H9 (cell line): ENCODE results near the gene SLC4A1. TPM values are rescaled to one million over a fixed set of nuclear protein-coding genes. Genes with fewer than 3 reads are reported as not detected.

Source experiments
- DNase-seq: peaks from one replicate; pipeline ENCODE4 v3.0.0-alpha.2; 2017
- H2AFZ ChIP-seq: one replicate; pipeline ENCODE4 v1.6.1; 2013; ENCODE audit warnings: mild to moderate bottlenecking, low read length, control low read depth, moderate library complexity
- H2AK5ac ChIP-seq: 2 replicates; pipeline ENCODE4 v1.6.1; 2013; ENCODE audit warnings: low read length, control low read depth, mixed read lengths; ENCODE audit not compliant: insufficient read length
- H2BK120ac ChIP-seq: one replicate; pipeline ENCODE4 v1.6.1; 2013; ENCODE audit warnings: low read depth, mild to moderate bottlenecking, low read length, control low read depth, inconsistent platforms; ENCODE audit not compliant: poor library complexity, severe bottlenecking
- H2BK12ac ChIP-seq: 2 replicates; pipeline ENCODE4 v1.6.1; 2013; ENCODE audit warnings: low read length, control low read depth, mixed read lengths, low read depth; ENCODE audit not compliant: insufficient read length
- H2BK15ac ChIP-seq: 2 replicates; pipeline ENCODE4 v1.6.1; 2013; ENCODE audit warnings: low read depth, low read length, control low read depth
- H2BK20ac ChIP-seq: one replicate; pipeline ENCODE4 v1.6.1; 2013; ENCODE audit warnings: low read depth, mild to moderate bottlenecking, low read length, control low read depth, inconsistent platforms; ENCODE audit not compliant: poor library complexity, severe bottlenecking
- H2BK5ac ChIP-seq: 2 replicates; pipeline ENCODE4 v1.6.1; 2013; ENCODE audit warnings: low read length, control low read depth, mixed read lengths; ENCODE audit not compliant: insufficient read length
- H3K14ac ChIP-seq: 2 replicates; pipeline ENCODE4 v1.6.1; 2013; ENCODE audit warnings: low read length, control low read depth; ENCODE audit not compliant: insufficient read depth
- H3K18ac ChIP-seq: 2 replicates; pipeline ENCODE4 v1.6.1; 2013; ENCODE audit warnings: low read depth, mild to moderate bottlenecking, mixed read lengths, low read length, control low read depth; ENCODE audit not compliant: insufficient read length
- H3K23ac ChIP-seq: 2 replicates; pipeline ENCODE4 v1.6.1; 2013; ENCODE audit warnings: low read length, control low read depth, mixed read lengths, low read depth; ENCODE audit not compliant: insufficient read length
- H3K23me2 ChIP-seq: 2 replicates; pipeline ENCODE4 v1.6.1; 2013; ENCODE audit warnings: low read depth, mild to moderate bottlenecking, mixed read lengths, low read length, control low read depth; ENCODE audit not compliant: insufficient read length, poor library complexity, severe bottlenecking
- H3K27ac ChIP-seq: 2 replicates; pipeline ENCODE4 v1.5.1; 2013; ENCODE audit warnings: low read length, control low read depth, mixed read lengths, low read depth; ENCODE audit not compliant: insufficient read length
- H3K27me3 ChIP-seq: 2 replicates; pipeline ENCODE4 v1.6.1; 2013; ENCODE audit warnings: low read length, control low read depth, inconsistent platforms; ENCODE audit not compliant: insufficient read depth
- H3K4ac ChIP-seq: 2 replicates; pipeline ENCODE4 v1.6.1; 2013; ENCODE audit warnings: low read depth, mild to moderate bottlenecking, control low read depth, inconsistent platforms, low read length, moderate library complexity
- H3K4me1 ChIP-seq: 2 replicates; pipeline ENCODE4 v1.6.1; 2013; ENCODE audit warnings: low read length, control low read depth, inconsistent platforms; ENCODE audit not compliant: insufficient read depth
- H3K4me2 ChIP-seq: 2 replicates; pipeline ENCODE4 v1.6.1; 2013; ENCODE audit warnings: low read length, control low read depth, mixed read lengths; ENCODE audit not compliant: insufficient read length, insufficient read depth
- H3K56ac ChIP-seq: 2 replicates; pipeline ENCODE4 v1.6.1; 2013; ENCODE audit warnings: low read depth, mild to moderate bottlenecking, mixed read lengths, low read length, control low read depth; ENCODE audit not compliant: insufficient read length
- H3K79me1 ChIP-seq: 2 replicates; pipeline ENCODE4 v1.6.1; 2013; ENCODE audit warnings: low read depth, mild to moderate bottlenecking, moderate library complexity, low read length, control low read depth, inconsistent platforms; ENCODE audit not compliant: insufficient read depth, poor library complexity, severe bottlenecking
- H3K79me2 ChIP-seq: 2 replicates; pipeline ENCODE4 v1.6.1; 2013; ENCODE audit warnings: low read length, control low read depth, inconsistent platforms; ENCODE audit not compliant: insufficient read depth
- H3K9ac ChIP-seq: 2 replicates; pipeline ENCODE4 v1.6.1; 2013; ENCODE audit warnings: low read length, control low read depth, mixed read lengths; ENCODE audit not compliant: insufficient read length; ENCODE audit errors: extremely low read depth
- H3K9me3 ChIP-seq: one replicate; pipeline ENCODE4 v1.6.1; 2013; ENCODE audit warnings: low read depth, low read length, inconsistent platforms; ENCODE audit not compliant: control insufficient read depth
- H3T11ph ChIP-seq: one replicate; pipeline ENCODE4 v1.6.1; 2013; ENCODE audit warnings: mild to moderate bottlenecking, low read length, control low read depth, inconsistent platforms
- H4K20me1 ChIP-seq: one replicate; pipeline ENCODE4 v1.6.1; 2013; ENCODE audit not compliant: control insufficient read depth, insufficient read length, insufficient read depth
- H4K5ac ChIP-seq: 2 replicates; pipeline ENCODE4 v1.6.1; 2013; ENCODE audit warnings: low read depth, mild to moderate bottlenecking, mixed read lengths, low read length, control low read depth; ENCODE audit not compliant: insufficient read length
- H4K8ac ChIP-seq: replicated peaks from 2 replicates; pipeline ENCODE4 v1.6.1; 2013; ENCODE audit warnings: low read length, control low read depth, mixed read lengths, low read depth; ENCODE audit not compliant: insufficient read length
- H4K91ac ChIP-seq: 2 replicates; pipeline ENCODE4 v1.6.1; 2013; ENCODE audit warnings: low read depth, mild to moderate bottlenecking, moderate library complexity, mixed read lengths, low read length, control low read depth; ENCODE audit not compliant: insufficient read length
- H3K27ac Mint-ChIP-seq, 3 experiments: 2 replicates in 2 of 3; 3 replicates in 1 of 3; pipeline ENCODE4 v1.8.0; 2020 to 2021; ENCODE audit warnings: mixed read lengths in 3 of 3, mild to moderate bottlenecking in 1 of 3, moderate library complexity in 1 of 3
- H3K27me3 Mint-ChIP-seq: 2 replicates; pipeline ENCODE4 v1.8.0; 2021; ENCODE audit warnings: low read depth, mild to moderate bottlenecking, moderate library complexity, mixed read lengths
- H3K36me3 Mint-ChIP-seq, 3 experiments: 2 replicates in 2 of 3; 3 replicates in 1 of 3; pipeline ENCODE4 v1.8.0; 2020 to 2021; ENCODE audit warnings: low read depth in 3 of 3, mixed read lengths in 3 of 3; ENCODE audit not compliant: insufficient read depth in 1 of 3
- H3K4me1 Mint-ChIP-seq, 2 experiments: 2 replicates each; pipeline ENCODE4 v1.8.0; 2020; ENCODE audit warnings: mixed read lengths in 2 of 2
- H3K4me3 Mint-ChIP-seq, 2 experiments: 2 replicates in 1 of 2; 3 replicates in 1 of 2; pipeline ENCODE4 v1.8.0; 2020 to 2021; ENCODE audit warnings: mild to moderate bottlenecking in 2 of 2, mixed read lengths in 2 of 2, moderate library complexity in 1 of 2
- H3K9me3 Mint-ChIP-seq, 2 experiments: 2 replicates in 1 of 2; 3 replicates in 1 of 2; pipeline ENCODE4 v1.8.0; 2020; ENCODE audit warnings: mild to moderate bottlenecking in 2 of 2, mixed read lengths in 2 of 2, moderate library complexity in 1 of 2
- CTCF ChIP-seq: fragments of 200-600 bp; sonication (generic); conservative IDR thresholded peaks from 3 replicates; pipeline ENCODE4 v1.8.0; 2021; ENCODE audit warnings: antibody characterized with exemption, mild to moderate bottlenecking
- WGBS: extraction: QIAGEN DNeasy Blood & Tissue Kit; methylation state at CpG from one replicate; pipeline ENCODE4 v1.1.7; 2013; ENCODE audit warnings: missing lambda C conversion rate, low lambda C conversion rate, mixed read lengths; ENCODE audit not compliant: insufficient read length; ENCODE audit errors: extremely low coverage; 5-methylcytosine and 5-hydroxymethylcytosine counted together
- total RNA-seq: library from RNA; stranded (reverse); gene quantifications from 2 replicates; pipeline ENCODE4 v1.2.1, GENCODE V29; 2021

Gene SLC4A1
- total RNA-seq, 1 experiment from 2014 or later, result not detected

- Histone ChIP-seq H2AFZ (no peak overlapping the region), H4K91ac (no peak overlapping the region), H2BK20ac (no peak overlapping the region), H3K27ac (no peak overlapping the region), H2AK5ac (no peak overlapping the region), H3K9ac (no peak overlapping the region), H2BK12ac (no peak overlapping the region), H2BK120ac (no peak overlapping the region), H3T11ph (no peak overlapping the region), H3K9me3 (no peaks in the 10 kb centered on the region), H3K23me2 (peaks cover 2% of the 10 kb centered on the region), H3K18ac (no peak overlapping the region), H2BK5ac (no peak overlapping the region), H3K4me2 (no peak overlapping the region), H3K4me1 (0 out of 2 replicates have a peak, but pooled peaks cover 3% of the 10 kb centered on the region), H3K4ac (no peak overlapping the region), H4K20me1 (no peaks in the 10 kb centered on the region), H3K56ac (no peak overlapping the region), H3K79me2 (peaks cover 3% of the 10 kb centered on the region; the same call in 1 of the 2 replicates), H4K5ac (no peak overlapping the region), H3K14ac (no peak overlapping the region), H3K23ac (no peak overlapping the region), H2BK15ac (no peak overlapping the region), H4K8ac (no peak overlapping the region), H3K27me3 (no peaks in the 10 kb centered on the region), H3K79me1 (peaks cover 6% of the 10 kb centered on the region)
- TF ChIP-seq CTCF, result no peak
- Mint-ChIP-seq H3K27ac (peak overlapping the region in 1 of 3 experiments; percentile 92; a peak in 2 of 7 replicates), H3K36me3 (peaks cover 42 to 91% (median 85%) of the 10 kb centered on the region in 3 experiments), H3K4me3 (peak overlapping the region in 1 of 2 experiments; percentile 9; a peak in 1 of 5 replicates), H3K4me1 (peaks cover 11 to 28% of the 10 kb centered on the region in 2 experiments), H3K9me3 (no peaks in the 10 kb centered on the region), H3K27me3 (no peaks in the 10 kb centered on the region)
- no peak for DNase-seq
- WGBS, result no CpG with 5 or more reads among the region's 31 CpGs
These were observed 55.2 kb downstream of the SLC4A1 start for GRCh38 chr17:44212507-44213402.
